Measurements from ENCODE around the gene CNN3.

Gene CNN3

DNA sequence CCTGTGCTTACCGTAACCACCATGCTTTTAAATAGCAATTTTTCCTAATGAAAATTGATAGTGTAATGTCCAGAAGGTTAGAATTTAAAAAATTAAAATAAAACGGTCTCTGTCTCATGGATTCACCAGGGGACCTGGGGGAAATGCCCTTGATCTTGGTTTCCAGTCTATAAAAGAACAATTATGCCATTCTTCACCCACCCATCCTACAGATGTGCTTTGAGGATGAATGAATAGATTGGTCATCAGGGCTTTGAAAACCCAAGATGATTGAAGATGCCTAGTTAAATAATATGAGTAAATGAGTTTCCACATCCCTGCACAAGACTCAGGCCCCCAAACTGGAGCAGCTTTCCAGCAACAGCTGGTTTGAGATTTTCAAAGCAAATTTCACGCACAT is 38.7 kb downstream of the CNN3 start:
- DNase-seq: no peak

DNA sequence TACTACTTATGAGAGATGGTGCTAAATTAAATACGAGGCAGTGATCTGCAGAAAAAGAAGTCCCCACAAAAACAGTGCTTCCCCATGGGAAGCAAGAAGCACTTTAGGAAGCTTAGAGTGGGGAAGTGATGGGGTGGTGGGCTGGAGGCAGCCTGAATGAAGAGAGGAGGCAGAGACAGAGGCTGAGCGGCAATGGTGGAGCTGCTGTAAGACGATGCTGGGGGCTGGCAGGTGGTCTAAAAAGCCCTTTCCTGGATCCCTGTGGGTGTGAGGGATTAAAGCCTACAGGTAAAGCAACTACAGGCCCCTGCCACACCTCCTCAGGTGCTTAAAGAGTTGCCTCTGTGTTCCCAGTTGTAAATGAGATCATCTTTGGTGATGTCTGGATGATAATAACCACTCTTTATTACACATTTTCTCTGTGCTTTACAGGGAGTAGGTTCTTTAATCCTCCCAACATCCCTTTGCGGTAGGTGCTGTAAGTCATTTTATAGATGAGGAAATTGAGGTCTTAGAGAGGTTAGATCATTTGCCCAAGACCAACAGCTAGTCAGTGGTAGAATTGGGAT is 39.2 kb downstream of the CNN3 start:
- DNase-seq: no peak

DNA sequence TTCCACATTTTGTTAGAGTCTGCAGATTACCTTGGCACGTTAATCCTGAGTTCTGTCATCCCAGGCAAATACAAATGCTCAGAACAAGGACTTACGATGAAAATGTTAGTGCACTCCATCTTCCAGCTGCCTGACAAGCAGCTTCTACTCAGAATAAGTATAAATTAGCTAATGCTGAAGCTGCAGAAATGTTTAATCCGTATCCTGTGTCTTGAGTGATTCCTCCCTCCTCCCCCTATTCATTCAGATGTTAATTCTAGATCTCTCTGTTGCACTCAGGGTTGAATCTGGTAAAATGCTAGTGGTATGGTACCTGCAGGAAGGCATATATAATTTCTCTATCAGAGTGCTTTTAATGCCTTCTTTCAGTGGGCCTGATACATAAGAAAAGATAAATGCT is 39.8 kb downstream of the CNN3 start:
- no peak for DNase-seq

DNA sequence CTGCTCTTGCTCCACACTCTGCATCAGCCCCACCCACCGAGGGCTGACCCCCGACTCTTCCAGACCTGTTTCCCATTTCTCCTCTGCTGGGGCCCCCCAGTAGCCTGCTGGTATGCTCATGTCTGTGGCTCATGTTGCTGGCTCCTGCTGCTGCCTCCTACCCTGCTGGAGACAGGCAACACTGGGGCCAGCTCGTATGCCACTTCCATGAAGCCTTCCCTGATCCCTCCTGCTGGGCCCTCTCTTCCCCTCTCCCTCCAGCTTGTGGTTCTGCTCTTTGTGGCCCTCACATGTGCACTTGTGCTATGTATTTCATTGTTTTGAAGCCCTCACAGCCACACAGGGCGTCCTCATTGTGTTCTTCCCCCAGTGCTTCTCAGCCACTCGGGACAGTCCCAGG is 40.5 kb downstream of the CNN3 start:
- DNase-seq: no peak

DNA sequence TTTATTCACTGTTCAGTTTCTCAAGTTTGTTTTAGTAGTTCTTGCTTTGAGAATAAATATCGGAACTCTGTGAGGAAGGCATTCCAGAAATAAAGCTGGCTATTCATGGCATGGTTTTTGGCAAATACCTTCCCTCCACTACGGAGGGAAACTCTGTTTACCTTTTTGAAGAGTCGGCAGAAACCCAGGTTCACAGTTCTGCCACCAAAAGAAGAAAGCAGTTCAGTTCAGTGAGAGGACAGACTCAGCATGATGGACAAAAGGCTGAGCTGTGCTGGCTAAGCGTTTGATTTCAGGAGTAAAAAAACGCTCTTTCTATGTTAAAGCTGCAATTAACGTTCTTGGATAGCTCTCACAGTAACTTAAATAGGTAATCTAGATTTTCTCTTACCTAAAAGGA is 42.4 kb downstream of the CNN3 start:
- DNase-seq: peak in 4 of 58 donors; percentile 11 to 37 (median 30)

DNA sequence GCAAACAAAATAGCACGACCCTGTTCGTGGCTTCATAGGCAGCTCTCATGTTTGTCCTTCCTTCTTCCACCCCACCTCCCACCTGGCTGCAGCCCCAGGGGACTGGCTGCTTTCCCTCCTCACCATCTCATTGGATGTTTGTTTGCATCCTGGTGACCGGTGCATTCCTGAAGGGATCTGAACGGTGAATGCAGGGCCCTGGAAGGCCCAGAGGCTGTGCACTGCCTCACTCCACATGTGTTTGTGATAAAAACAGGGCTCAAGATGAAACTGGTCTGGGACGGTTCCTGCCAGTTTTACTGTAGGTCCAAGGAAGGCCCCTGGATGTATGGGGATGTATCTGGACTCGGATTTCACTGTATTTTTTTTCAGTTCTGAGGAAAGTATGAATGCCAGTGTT is 42.8 kb downstream of the CNN3 start:
- DNase-seq: peak in 33 of 58 donors; percentile 6 to 74 (median 31)

DNA sequence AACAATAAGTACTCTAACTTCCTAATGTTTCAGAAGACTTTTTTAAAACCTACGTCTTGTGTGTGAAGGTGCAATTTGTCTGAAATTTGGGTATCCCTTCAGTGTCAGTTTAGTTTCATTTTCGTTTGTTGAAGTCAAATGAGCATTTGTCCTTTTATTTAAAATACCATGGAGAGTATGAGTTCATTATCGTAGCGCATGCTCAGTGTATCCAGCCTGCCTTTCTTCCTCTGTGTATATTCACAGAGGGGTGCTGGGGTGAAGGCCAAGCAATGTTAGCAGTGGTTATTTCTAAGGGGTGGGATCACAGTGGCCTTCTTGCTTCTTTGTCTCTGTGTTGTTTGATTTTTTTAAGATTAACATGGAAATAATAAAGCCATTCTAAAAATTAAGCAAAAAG is 43.2 kb downstream of the CNN3 start:
- peak in 3 of 58 donors; percentile 42 to 46 (median 44) for DNase-seq

DNA sequence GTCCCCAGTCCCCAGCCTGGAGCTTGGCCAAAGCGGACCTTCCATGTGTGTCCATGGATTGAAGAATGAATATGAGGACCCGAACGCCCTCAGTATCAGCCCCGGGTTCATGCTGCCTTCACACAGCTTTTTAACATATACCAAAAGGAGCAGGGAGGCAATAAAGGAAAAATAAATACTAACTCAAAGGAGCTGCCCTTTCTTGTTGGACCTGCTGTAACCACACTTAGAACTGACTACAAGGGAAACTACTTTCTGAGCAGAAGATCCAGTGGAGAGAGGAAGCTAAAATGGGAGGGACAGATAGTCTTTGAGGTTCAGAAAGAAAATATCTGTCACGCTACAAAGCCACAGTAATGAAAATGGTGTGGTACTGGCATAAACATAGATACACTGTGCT is 48.6 kb downstream of the CNN3 start:
- DNase-seq: no peak

DNA sequence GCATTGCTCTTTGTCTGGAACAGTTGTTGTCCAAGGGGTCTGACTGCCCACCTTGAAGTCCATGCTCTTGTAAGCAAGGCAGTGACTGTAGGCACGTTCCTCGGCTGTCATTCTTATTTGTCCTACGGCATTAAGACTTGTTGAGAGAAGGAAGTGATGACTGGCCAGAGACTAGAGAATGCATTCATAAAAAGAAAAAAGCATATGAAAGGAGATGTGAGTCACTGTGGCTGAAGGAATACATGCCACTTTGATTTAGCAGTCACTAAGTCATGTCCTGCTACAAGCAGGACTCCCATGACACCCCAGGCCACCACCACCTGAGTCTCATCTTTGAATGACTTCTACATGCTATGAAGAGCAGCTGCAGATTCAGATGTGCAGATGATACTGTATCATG is 50.5 kb downstream of the CNN3 start:
- DNase-seq: no peak

DNA sequence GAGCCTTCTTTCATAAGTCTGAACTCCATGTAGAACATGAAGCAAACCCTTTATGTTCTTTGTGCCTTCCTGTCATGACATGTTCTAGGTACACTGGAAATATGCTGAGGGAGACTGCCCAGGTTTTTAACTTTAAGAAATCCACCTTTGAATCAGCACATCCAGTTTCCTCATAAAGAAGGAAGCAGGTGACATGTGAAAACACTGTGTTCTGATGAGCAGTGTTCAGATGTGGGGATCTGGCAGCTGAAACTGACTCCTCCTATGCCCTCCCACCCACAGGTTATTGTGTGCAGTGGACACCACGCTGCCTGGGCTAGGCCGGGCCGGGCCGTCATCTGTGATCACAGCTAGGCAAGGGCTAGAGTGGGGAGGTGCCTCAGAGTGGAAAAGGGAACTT is 51.1 kb downstream of the CNN3 start:
- DNase-seq: no peak

DNA sequence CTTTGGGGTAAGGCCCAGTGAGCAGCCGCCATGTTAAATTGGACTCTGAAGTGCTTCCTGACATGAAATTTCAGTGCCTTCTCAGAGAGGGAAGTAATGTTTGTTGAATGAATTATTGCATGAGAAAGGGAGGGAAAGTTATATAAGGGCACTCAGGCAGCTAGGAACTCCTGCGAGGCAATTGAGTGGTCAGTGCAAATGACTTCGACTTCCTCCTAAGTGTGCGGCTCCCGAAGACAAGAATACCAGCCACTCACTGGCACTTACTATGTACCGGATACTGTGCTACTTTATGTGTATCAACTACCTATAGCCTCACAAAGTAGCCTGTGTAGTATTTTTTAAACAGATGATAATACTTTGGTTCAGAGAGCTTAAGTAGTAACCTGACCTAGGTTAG is 52.5 kb downstream of the CNN3 start:
- DNase-seq: no peak

DNA sequence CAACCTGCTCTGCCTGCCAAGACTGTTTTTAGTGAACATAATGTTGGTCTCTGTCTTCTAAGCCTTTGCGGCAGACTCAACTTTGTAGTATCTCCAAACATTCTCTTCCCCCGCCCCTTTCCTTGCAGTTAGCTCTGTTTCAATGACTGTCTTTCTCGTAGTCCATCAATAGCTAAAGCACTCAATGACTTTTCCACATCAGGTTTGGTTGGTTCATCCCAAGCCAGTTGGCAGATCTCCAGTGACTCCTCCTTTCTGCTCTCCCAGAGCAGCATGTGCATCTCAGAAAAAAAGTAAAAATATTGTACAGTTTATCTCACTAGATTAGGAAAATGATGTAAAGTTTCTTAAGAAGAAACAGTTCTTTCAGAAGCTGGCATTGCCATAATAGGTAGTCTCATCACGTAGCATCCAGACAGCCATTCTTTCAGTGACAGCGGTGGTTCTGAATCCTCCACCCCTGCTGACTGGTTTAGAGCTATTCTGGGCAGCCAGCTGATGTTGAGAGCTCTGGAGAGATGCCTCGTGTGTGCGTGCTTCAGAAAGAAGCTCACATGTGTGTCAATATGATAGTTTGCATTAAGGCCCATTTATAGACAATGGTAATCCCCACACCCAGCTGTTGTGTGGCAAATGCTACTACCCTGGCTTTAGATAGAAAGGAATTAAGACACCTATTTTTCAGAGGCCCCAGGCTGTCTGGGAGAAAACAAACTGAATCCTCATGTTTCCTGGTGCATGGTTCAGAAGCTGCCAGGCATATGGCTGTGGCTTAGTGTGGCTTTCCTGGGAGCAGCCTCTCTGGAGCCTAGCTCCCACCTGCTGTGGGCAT is 53.2 kb downstream of the CNN3 start:
- DNase-seq: peak in 53 of 58 donors; percentile 18 to 86 (median 62)

DNA sequence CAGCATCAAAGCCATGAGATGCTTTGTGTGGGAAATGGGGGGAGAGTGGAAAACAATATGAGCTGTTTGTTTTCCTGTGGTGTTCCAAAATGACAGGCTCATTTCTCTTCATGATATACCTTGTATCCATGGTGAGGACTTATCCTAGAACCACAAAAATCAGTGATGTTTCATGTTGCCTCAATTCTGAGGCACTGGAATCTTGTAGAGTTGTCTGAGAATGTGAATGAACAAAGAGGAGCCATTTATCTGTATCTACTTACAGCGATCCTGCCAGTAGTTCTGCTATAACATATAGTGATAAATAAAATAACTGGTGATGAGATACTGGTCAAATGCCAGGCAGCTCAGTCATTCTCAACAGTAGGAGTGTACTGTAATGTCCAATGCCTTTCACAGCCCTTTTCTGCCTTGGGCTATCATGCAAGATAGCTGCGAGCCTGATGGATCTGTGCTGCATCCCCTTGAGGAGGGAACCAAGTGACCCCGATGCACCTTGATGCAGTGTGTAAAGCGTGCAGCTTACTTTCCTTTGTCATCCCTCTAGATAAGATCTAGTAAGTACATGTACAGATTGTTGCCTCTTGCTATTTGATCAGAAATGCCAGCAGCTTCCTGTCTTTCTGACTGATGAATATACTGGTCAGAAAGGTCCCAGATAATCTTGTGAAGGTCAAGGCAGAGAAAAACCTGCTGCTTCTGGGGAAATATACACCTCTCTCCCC is 54.0 kb downstream of the CNN3 start:
- DNase-seq: no peak

DNA sequence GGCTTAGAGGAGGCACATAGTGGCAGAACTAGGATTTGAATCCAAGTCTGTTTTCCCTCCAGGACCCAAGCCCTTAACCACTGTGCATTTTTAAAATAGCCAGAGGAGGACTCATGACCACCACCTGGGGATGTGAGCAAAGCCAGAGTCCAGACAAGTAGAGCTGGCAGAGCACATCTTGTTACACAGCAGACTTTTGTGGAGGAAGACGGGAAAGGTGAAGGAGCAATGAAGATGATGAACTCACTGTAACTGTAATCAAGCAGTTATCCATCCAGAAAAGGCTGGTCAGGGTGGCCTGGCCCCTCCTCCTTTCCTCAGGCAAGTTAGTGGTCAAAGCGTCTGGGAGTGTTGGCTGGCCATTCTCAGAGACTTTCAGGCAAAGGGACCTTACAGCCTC is 55.9 kb downstream of the CNN3 start:
- no peak for DNase-seq

DNA sequence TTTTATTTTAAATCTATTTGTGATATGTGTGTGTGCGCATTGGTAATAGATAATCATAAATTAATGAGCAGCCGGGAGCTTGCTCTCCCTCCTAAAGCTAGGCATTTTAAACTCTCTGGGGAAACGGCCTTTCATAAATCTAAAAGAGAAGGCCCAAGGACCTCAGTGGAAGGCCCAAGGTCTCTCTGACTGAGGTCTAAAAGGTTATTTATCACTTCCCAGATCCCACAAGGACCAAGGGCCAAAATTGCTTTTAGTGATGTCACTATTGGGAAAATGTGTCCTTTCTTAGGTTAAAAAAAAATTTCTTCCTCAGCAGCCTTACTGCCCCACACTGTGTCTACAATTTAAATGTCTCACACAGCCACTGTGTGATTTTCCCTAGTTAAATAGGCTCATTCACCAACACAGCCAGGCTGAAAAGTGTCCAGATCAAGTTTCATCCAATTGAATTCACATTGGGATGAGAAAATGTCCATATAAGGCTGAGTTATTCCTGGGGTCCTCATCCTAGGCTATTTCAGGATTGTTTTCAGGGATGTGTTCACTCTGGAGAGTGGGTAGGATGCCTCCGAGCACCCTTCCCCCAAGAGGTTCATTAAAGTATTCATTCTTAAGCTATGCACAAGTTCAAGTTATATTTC is 60.6 kb downstream of the CNN3 start:
- DNase-seq: peak in 6 of 58 donors; percentile 5 to 36 (median 18)

DNA sequence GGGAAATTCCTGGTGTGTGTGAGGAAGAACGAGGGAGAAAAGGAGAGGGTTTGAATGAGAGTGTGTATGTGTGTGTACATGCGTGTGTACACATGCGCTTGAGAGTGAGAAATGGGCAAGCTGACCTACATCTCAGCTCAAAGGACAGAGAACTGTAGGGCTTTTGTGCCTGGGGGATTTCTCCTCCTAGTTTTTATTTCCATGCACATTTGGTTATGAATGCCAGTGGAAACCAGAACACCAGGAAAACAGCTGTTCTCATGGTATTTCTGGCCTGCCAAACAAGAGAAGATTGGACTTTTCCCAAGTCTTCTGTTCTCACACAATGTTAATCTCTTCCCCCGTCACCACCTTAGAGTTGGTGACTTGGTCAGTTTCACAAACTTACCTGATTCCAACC is 61.5 kb downstream of the CNN3 start:
- peak in 4 of 58 donors; percentile 4 to 31 (median 14) for DNase-seq

DNA sequence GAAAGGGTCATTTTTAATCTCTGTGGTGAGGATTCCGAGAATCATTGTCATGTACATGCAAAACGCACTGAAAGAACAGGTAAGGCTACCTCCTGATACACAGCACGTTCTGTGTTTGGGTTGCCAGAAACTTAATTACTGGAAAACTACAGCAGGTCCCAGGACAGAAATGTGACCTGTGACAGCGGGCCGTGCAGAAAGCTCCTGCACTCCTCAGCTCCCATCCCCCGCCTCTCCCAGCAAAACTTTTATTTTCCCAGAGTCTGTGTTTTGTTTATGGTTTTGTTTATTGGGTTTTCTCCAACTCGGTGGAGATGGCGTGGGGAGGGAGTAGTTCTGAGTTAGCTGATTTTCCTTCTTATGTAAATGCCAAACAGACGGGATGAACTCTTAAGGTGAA is 62.1 kb downstream of the CNN3 start:
- no peak for DNase-seq

DNA sequence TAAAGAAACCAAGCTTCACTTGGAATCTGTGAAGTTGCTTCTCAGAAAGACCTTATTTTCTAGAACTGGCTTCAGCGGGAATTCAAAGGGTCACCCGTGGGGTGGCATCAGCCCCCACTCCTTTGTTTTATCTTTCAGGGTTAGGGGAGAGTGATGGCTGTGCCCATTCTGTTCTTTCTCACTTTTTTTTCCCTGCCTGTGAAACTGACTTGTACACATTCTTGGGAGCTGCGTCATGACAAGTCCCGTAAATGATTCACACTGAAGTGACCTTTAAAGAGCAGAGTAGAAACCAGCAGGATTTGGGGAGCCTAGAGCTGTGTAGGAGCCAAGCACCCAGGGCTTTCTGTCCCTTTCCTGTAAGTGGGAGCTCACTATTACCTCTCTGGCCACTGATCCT is 63.0 kb downstream of the CNN3 start:
- peak in 22 of 58 donors; percentile 10 to 80 (median 32) for DNase-seq

DNA sequence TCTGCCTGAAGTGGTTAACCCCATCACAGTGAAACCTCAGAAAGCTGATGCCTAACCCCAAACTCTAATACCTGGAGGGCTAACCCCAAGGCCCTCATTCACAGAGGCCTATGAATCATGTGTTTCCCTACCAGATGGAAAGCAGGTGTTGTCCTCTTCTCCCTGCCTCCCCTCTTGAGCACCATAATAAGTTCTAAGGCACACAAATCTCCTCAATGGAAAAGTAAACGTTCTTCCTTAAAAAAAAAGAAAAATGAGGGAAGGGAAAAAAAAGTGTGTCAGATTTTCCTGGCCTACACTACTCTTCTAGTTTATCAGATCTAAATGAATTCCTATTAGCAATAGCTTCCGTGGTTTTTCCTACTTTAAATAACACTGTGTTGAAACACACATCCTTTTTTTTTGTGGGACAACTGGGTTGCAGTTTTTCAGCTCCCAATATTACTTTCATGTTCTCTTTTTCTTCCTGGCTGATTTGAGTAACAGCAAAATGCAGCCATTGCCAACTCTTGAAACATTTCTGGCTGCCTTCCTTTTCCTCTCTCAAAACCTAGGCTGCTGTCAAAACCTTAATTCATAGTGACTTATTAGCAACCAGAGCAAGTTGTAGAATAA is 63.5 kb downstream of the CNN3 start:
- peak in 6 of 58 donors; percentile 20 to 80 (median 74) for DNase-seq

DNA sequence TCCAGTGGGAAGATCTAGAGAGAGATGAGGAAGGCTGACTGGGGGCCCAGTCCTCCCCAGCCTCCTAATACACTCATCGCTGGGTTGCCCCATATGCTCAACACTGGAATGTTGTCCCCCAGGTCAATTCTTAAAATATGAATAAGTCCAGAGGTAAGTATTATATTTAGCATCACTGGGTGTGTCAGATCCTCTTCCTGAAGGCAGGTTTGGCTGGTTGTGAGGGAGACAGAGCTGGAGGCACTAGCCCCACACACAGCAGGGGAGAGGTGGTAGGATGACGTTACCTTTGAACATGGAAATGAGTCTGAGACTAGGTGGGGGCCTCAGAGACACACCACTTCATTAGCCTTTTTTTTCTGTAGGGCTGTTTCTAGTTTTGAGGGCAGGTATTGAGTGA is 64.2 kb downstream of the CNN3 start:
- no peak for DNase-seq

DNA sequence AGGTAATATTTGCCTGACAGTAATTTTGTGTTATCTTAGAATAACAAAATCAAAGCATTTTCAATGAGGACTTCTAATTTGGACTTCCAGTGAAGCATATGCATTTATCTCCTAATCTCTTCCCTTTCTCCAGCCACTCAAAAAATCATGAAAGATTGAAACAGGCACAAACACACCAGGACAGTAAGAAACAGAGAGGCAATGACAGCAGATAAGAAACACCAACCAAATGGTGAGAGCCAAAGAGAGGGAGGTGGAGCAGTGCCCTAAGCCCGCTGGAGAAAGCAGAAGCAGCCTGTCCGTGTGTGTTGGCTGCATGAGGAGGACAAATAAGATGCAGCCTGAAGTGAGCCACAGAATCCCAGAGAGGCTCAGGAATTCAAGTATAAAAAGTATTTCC is 67.7 kb downstream of the CNN3 start:
- no peak for DNase-seq

All from anterior cingulate cortex (tissue), 58 donors.